Uterus (tissue), 4 donors: ENCODE measurements around the gene RALB. TPM values are rescaled to one million over a fixed set of nuclear protein-coding genes. Genes with fewer than 3 reads are reported as not detected.
A peak's percentile ranks its signal among the peaks of the same experiment; 100 is the strongest.

Experiments used
- DNase-seq, 2 donors: peaks; one replicate each; pipeline ENCODE4 v3.0.0-alpha.2; 2019 to 2020
- H3K27ac ChIP-seq, 2 donors: fragments of 200-600 bp; sonication (generic); 1 replicate in 1 of 2; 2 replicates in 1 of 2; pipeline ENCODE4 v1.5.1; 2016 to 2018
- H3K27me3 ChIP-seq, 2 donors: fragments of 200-600 bp; sonication (generic); one replicate each; pipeline ENCODE4 v1.5.1; 2018 to 2019; ENCODE audit warnings: control low read depth in 1 of 2
- H3K36me3 ChIP-seq, 2 donors: fragments of 200-600 bp; sonication (generic); one replicate each; pipeline ENCODE4 v1.5.1; 2019; ENCODE audit warnings: control low read depth in 1 of 2
- H3K4me1 ChIP-seq, 2 donors: fragments of 200-600 bp; sonication (generic); one replicate each; pipeline ENCODE4 v1.5.1; 2018 to 2019; ENCODE audit warnings: control low read depth in 1 of 2
- H3K4me3 ChIP-seq, 2 donors: fragments of 200-600 bp; sonication (generic); 1 replicate in 1 of 2; 2 replicates in 1 of 2; pipeline ENCODE4 v1.5.1; 2018 to 2019; ENCODE audit warnings: mild to moderate bottlenecking in 1 of 2
- H3K9me3 ChIP-seq, 2 donors: fragments of 200-600 bp; sonication (generic); one replicate each; pipeline ENCODE4 v1.5.1; 2019; ENCODE audit warnings: control low read depth in 1 of 2
- POLR2A ChIP-seq, 2 donors: fragments of 450-650 bp; IDR thresholded peaks; one replicate each; pipeline ENCODE4 v1.6.1; 2016; ENCODE audit warnings: antibody characterized with exemption in 2 of 2, mild to moderate bottlenecking in 1 of 2, moderate library complexity in 1 of 2
- intact Hi-C: fragments of 100-400 bp; cut with DNase I; formaldehyde crosslinking; loops from one replicate; pipeline ENCODE4 v1.15.1; 2023; ENCODE audit warnings: low total_unique reads
- total RNA-seq, 4 donors: library from RNA; depleted of rRNA in 3 of 4; stranded (reverse); fragments of >200 nt in 3 of 4; gene quantifications; one replicate each; pipeline versions ENCODE4 v1.1.0 to v1.2.4, GENCODE V29; 2014 to 2023
- TF ChIP-seq, protein P1 (sequence below), 4 experiments: fragments of 200-600 bp in 2 of 4; fragments of 450-650 bp in 2 of 4; sonication (generic) in 2 of 4; IDR thresholded peaks; one replicate each; pipeline ENCODE4 v1.5.1; 2016 to 2019; ENCODE audit warnings: antibody characterized with exemption in 4 of 4, mild to moderate bottlenecking in 2 of 4, moderate library complexity in 1 of 4
- donor health status: DM: yes; HTN: yes; CAD: no.

RALB gene
- total RNA-seq, 4 donors from 2014 or later, result 54.1 to 96.7 (median 78.2) TPM

DNA sequence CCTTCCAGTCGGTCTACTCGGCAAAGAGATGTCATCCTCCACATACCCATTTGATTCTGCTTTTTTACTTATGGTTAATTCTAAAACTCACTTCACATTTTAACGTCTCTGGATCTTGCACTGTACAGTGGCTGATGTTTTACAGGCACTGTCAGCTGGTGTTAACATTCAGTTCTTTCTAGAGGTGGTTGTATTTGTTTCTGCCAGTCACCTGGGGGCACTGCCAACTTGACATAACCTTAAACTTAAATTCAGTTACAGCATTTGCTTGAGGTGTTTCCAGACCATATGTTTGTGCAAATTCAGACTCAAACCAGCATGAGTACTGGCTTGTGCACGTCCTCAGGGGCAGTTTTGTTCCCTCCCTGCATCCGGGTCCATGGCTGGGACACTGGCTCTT is 24.1 kb upstream of the RALB start:
- H3K36me3 ChIP-seq, result no peaks in the 10 kb centered on the region

GRCh38 chr2:120229341-120229740 is 23.3 kb upstream of the RALB start:
- H3K4me3 ChIP-seq, result no peak overlapping the region
- no peaks in the 10 kb centered on the region for H3K36me3 ChIP-seq
- no peak overlapping the region for H3K27ac ChIP-seq
- no peaks in the 10 kb centered on the region for H3K27me3 ChIP-seq
- no peaks in the 10 kb centered on the region for H3K4me1 ChIP-seq
- H3K9me3 ChIP-seq, result no peaks in the 10 kb centered on the region
- TF ChIP-seq, protein P1, sequence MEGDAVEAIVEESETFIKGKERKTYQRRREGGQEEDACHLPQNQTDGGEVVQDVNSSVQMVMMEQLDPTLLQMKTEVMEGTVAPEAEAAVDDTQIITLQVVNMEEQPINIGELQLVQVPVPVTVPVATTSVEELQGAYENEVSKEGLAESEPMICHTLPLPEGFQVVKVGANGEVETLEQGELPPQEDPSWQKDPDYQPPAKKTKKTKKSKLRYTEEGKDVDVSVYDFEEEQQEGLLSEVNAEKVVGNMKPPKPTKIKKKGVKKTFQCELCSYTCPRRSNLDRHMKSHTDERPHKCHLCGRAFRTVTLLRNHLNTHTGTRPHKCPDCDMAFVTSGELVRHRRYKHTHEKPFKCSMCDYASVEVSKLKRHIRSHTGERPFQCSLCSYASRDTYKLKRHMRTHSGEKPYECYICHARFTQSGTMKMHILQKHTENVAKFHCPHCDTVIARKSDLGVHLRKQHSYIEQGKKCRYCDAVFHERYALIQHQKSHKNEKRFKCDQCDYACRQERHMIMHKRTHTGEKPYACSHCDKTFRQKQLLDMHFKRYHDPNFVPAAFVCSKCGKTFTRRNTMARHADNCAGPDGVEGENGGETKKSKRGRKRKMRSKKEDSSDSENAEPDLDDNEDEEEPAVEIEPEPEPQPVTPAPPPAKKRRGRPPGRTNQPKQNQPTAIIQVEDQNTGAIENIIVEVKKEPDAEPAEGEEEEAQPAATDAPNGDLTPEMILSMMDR (IDR thresholded peaks at IDR 0.05), result no peak
- no peak for TF ChIP-seq POLR2A (IDR thresholded peaks at IDR 0.05)
- DNase-seq, result no peak
- intact Hi-C loops, result loop anchor here (10.0 kb wide), 1 partner anchor 85 kb away; no protein-coding TSS in a partner anchor

More for the DNA sequence above, 24.1 kb upstream of the RALB start:
- no peak for DNase-seq
- Histone ChIP-seq H3K4me1 (no peaks in the 10 kb centered on the region), H3K27ac (no peak overlapping the region), H3K27me3 (no peaks in the 10 kb centered on the region), H3K9me3 (no peaks in the 10 kb centered on the region), H3K4me3 (no peak overlapping the region)
- intact Hi-C loops, result loop anchor here (10.0 kb wide), 1 partner anchor 86 kb away; no protein-coding TSS in a partner anchor
- TF ChIP-seq, protein P1 (IDR thresholded peaks at IDR 0.05), result no peak
- no peak for TF ChIP-seq POLR2A (IDR thresholded peaks at IDR 0.05)

GRCh38 chr2:120230515-120231471 is 21.9 kb upstream of the RALB start:
- Histone ChIP-seq H3K4me1 (no peaks in the 10 kb centered on the region), H3K36me3 (no peaks in the 10 kb centered on the region), H3K9me3 (no peaks in the 10 kb centered on the region), H3K27ac (peak overlapping the region in 1 of 2 donors; percentile 25), H3K4me3 (no peak overlapping the region), H3K27me3 (no peaks in the 10 kb centered on the region)
- TF ChIP-seq, protein P1 (IDR thresholded peaks at IDR 0.05), result no peak
- TF ChIP-seq POLR2A (IDR thresholded peaks at IDR 0.05), result no peak
- DNase-seq, result peak in 1 of 2 donors; percentile 12
- intact Hi-C loops, result no loop called here

DNA sequence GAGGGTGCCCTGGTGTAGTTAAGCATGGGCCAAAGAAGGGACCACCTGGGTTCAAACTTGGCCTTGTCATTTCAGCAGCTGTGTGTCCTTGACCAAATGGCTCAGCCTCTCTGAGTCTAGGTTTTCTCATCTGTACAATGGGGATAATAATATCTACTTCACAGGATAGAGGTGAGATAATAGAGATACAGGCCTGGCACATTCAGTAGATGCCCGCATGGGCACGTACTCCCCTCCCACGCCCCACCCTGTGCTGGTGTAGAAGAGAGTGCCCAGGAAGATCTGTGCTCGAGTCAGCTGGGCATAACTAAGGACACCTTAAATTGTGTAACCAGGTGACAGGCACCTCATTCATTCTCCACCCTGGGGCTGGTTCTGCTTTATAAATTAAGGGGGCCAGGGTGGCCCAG is 21.1 kb upstream of the RALB start:
- Histone ChIP-seq H3K36me3 (no peaks in the 10 kb centered on the region), H3K4me3 (peak overlapping the region in 1 of 2 donors; percentile 44), H3K4me1 (no peaks in the 10 kb centered on the region), H3K9me3 (no peaks in the 10 kb centered on the region), H3K27ac (peak overlapping the region; percentile 66 to 75), H3K27me3 (no peaks in the 10 kb centered on the region)
- DNase-seq, result peak in 1 of 2 donors; percentile 12
- TF ChIP-seq, protein P1 (IDR thresholded peaks at IDR 0.05), result no peak
- no peak for TF ChIP-seq POLR2A (IDR thresholded peaks at IDR 0.05)
- intact Hi-C loops, result no loop called here
